D721Med (cell line): ENCODE measurements around the gene ACBD3.
A peak's percentile ranks its signal among the peaks of the same experiment; 100 is the strongest.

Experiments used
- DNase-seq: peaks from one replicate; pipeline ENCODE4 v3.0.0; 2011; ENCODE audit warnings: low spot score; ENCODE audit not compliant: insufficient read length
- FAIRE-seq: peaks from 2 replicates; lab custom pipeline; 2011; peaks lifted over from hg19 to GRCh38; lab: Jason Lieb, UNC
- CTCF ChIP-seq: IDR thresholded peaks from 2 replicates; pipeline ENCODE4 v1.5.1; 2012; ENCODE audit warnings: mild to moderate bottlenecking, control low read depth; ENCODE audit not compliant: insufficient read depth; ENCODE audit errors: missing control alignments

The ACBD3 gene

GRCh38 chr1:226116673-226117072, 69.9 kb downstream of the ACBD3 start:
- FAIRE-seq, result no peak
- DNase-seq, result no peak
- no peak for TF ChIP-seq CTCF

- DNase-seq, result no peak
- no peak for TF ChIP-seq CTCF
- FAIRE-seq, result no peak
Observed at GRCh38 chr1:226112626-226113025, 73.9 kb downstream of the ACBD3 start.

- FAIRE-seq, result no peak
Observed at GRCh38 chr1:226111883-226112261, 74.7 kb downstream of the ACBD3 start.

GRCh38 chr1:226111098-226111882, 75.3 kb downstream of the ACBD3 start:
- FAIRE-seq (no peak), DNase-seq (no peak)
- TF ChIP-seq CTCF, result no peak

More at GRCh38 chr1:226111883-226112261, 74.7 kb downstream of the ACBD3 start:
- DNase-seq, result no peak
- no peak for TF ChIP-seq CTCF

GRCh38 chr1:226110249-226111097, 76.1 kb downstream of the ACBD3 start:
- DNase-seq (peak; percentile 73), FAIRE-seq (no peak)
- TF ChIP-seq CTCF, result no peak

- no peak for FAIRE-seq
Observed at GRCh38 chr1:226109829-226110248, 76.7 kb downstream of the ACBD3 start.

More at GRCh38 chr1:226109829-226110248, 76.7 kb downstream of the ACBD3 start:
- DNase-seq, result peak; percentile 99
- peak; percentile 1 for TF ChIP-seq CTCF
